A204.1 (cell line): ENCODE measurements around the gene PTPN2.

Experiments used
- FAIRE-seq: peaks from 2 replicates; lab custom pipeline; 2012; peaks lifted over from hg19 to GRCh38; lab: Jason Lieb, UNC

The PTPN2 gene

GRCh38 chr18:12744103-12744502, 139.9 kb downstream of the PTPN2 start:
- FAIRE-seq = peak; percentile 98

DNA sequence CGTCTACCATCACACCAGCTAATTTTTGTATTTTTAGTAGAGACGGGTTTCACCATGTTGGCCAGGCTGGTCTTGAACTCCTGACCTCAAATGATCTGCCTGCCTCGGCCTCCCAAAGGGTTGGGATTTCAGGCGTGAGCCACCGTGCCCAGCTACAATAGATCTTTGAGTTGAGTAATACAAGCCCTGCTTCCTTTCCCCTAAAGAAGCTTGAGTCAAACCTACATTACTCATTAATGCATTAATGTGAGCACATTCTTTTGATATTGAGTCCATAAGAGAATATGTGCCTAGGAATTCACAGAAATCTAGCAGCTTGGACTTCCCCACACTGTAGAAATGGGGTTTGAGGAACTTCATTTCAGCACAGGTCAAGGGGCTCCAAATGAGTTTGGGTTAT, 141.6 kb downstream of the PTPN2 start:
- FAIRE-seq = no peak
